HepG2 (cell line): ENCODE measurements around the gene CEP43. TPM values are rescaled to one million over a fixed set of nuclear protein-coding genes. Genes with fewer than 3 reads are reported as not detected.

Experiments used
- ARNTL ChIP-seq: sonication (generic); formaldehyde crosslinking; IDR thresholded peaks from 2 replicates; pipeline ENCODE4 v1.4.0; 2020; ENCODE audit warnings: mild to moderate bottlenecking, missing genetic modification reagents
- ESRRA ChIP-seq: sonication (generic); formaldehyde crosslinking; IDR thresholded peaks from 2 replicates; pipeline ENCODE4 v1.5.1; 2020; ENCODE audit warnings: mild to moderate bottlenecking, low read depth, missing genetic modification reagents
- GPN1 ChIP-seq: sonication (generic); formaldehyde crosslinking; IDR thresholded peaks from 2 replicates; pipeline ENCODE4 v1.5.1; 2020; ENCODE audit warnings: missing genetic modification reagents, borderline replicate concordance
- HDAC2 ChIP-seq: sonication (generic); formaldehyde crosslinking; IDR thresholded peaks from 2 replicates; pipeline ENCODE4 v1.4.0; 2020; ENCODE audit warnings: missing genetic modification reagents
- JUN ChIP-seq: sonication (generic); formaldehyde crosslinking; IDR thresholded peaks from 2 replicates; pipeline ENCODE4 v1.4.0; 2020; ENCODE audit warnings: mild to moderate bottlenecking, missing genetic modification reagents
- NONO ChIP-seq, 2 experiments: fragments of 450-650 bp in 1 of 2; sonication (generic) in 1 of 2; formaldehyde crosslinking in 1 of 2; IDR thresholded peaks in 1 of 2; conservative IDR thresholded peaks in 1 of 2; 2 replicates each; pipeline versions ENCODE4 v1.6.1 to v1.8.0; 2017 to 2022; ENCODE audit warnings: mild to moderate bottlenecking in 1 of 2, missing genetic modification reagents in 1 of 2, moderate library complexity in 1 of 2
- PTBP1 ChIP-seq: fragments of 200-400 bp; formaldehyde crosslinking; IDR thresholded peaks from 2 replicates; pipeline ENCODE4 v1.6.1; 2018; ENCODE audit warnings: low read length, low read depth; ENCODE audit not compliant: poor library complexity, severe bottlenecking
- RAD21 ChIP-seq: fragments of 450-650 bp; formaldehyde crosslinking; IDR thresholded peaks from 2 replicates; pipeline ENCODE4 v1.5.0; 2020; ENCODE audit warnings: mild to moderate bottlenecking
- SKI ChIP-seq: fragments of 450-650 bp; IDR thresholded peaks from one replicate; pipeline ENCODE4 v1.6.1; 2018; ENCODE audit warnings: mild to moderate bottlenecking; ENCODE audit not compliant: partially characterized antibody
- TEAD3 ChIP-seq: optimal IDR thresholded peaks from 2 replicates; pipeline ENCODE3; 2016; ENCODE audit warnings: borderline replicate concordance
- XRCC5 ChIP-seq: fragments of 200-400 bp; formaldehyde crosslinking; optimal IDR thresholded peaks from 2 replicates; pipeline ENCODE3; 2017; ENCODE audit warnings: mild to moderate bottlenecking, low read length
- ZEB1 ChIP-seq: IDR thresholded peaks from 2 replicates; pipeline ENCODE4 v1.6.1; 2012; ENCODE audit warnings: mild to moderate bottlenecking, low read depth, inconsistent platforms; ENCODE audit not compliant: insufficient replicate concordance
- ZNF235 ChIP-seq: sonication (generic); formaldehyde crosslinking; IDR thresholded peaks from 2 replicates; pipeline ENCODE4 v1.8.1; 2023; ENCODE audit warnings: mild to moderate bottlenecking, missing genetic modification reagents, borderline replicate concordance
- ZNF331 ChIP-seq: sonication (generic); formaldehyde crosslinking; IDR thresholded peaks from 2 replicates; pipeline ENCODE4 v1.4.0; 2020; ENCODE audit warnings: missing genetic modification reagents
- ZNF337 ChIP-seq: sonication (generic); formaldehyde crosslinking; IDR thresholded peaks from 2 replicates; pipeline ENCODE4 v1.5.1; 2020; ENCODE audit warnings: missing genetic modification reagents, low read depth, mild to moderate bottlenecking, borderline replicate concordance
- ZNF430 ChIP-seq: sonication (generic); formaldehyde crosslinking; IDR thresholded peaks from 2 replicates; pipeline ENCODE4 v1.9.0; 2021; ENCODE audit warnings: mild to moderate bottlenecking, missing genetic modification reagents
- ZNF550 ChIP-seq: sonication (generic); formaldehyde crosslinking; IDR thresholded peaks from 2 replicates; pipeline ENCODE4 v1.4.0; 2020; ENCODE audit warnings: mild to moderate bottlenecking, missing genetic modification reagents, borderline replicate concordance
- ZNF772 ChIP-seq: sonication (generic); formaldehyde crosslinking; IDR thresholded peaks from 2 replicates; pipeline ENCODE4 v1.5.0; 2020; ENCODE audit warnings: mild to moderate bottlenecking, missing genetic modification reagents
- ZNF878 ChIP-seq: sonication (generic); formaldehyde crosslinking; IDR thresholded peaks from 2 replicates; pipeline ENCODE4 v1.8.1; 2023; ENCODE audit warnings: mild to moderate bottlenecking, missing genetic modification reagents, moderate library complexity
- ZSCAN20 ChIP-seq: sonication (generic); formaldehyde crosslinking; IDR thresholded peaks from 2 replicates; pipeline ENCODE4 v1.4.0; 2020; ENCODE audit warnings: missing genetic modification reagents, mild to moderate bottlenecking, borderline replicate concordance
- ZSCAN29 ChIP-seq: sonication (generic); formaldehyde crosslinking; conservative IDR thresholded peaks from 2 replicates; pipeline ENCODE4 v1.4.0; 2020; ENCODE audit warnings: mild to moderate bottlenecking, missing genetic modification reagents
- polyA plus RNA-seq, 8 experiments: library from polyadenylated mRNA; depleted of rRNA in 3 of 8; stranded (reverse) in 7 of 8; unstranded in 1 of 8; fragments of >200 nt; fragmentation: Illumina TruSeq in 4 of 8; extraction: Trizol in 4 of 8; gene quantifications; 2 replicates each; pipeline versions ENCODE4 v1.2.1 to v1.2.3, GENCODE V29; 2011 to 2016; ENCODE audit warnings: low read depth in 4 of 8, missing spikeins in 1 of 8, mixed read lengths in 1 of 8; ENCODE audit not compliant: insufficient read depth in 1 of 8
- total RNA-seq, 5 experiments: library from RNA; depleted of rRNA; stranded (reverse); fragments of >200 nt; fragmentation: Illumina TruSeq; extraction: Trizol; gene quantifications; 2 replicates each; pipeline ENCODE4 v1.2.3, GENCODE V29; 2016; ENCODE audit warnings: low read depth in 1 of 5
- TF ChIP-seq, protein P1 (sequence below): sonication (generic); formaldehyde crosslinking; IDR thresholded peaks from 2 replicates; pipeline ENCODE4 v1.4.0; 2020; ENCODE audit warnings: missing genetic modification reagents
- TF ChIP-seq, protein P2 (sequence below): sonication (generic); formaldehyde crosslinking; IDR thresholded peaks from 2 replicates; pipeline ENCODE4 v1.4.0; 2020; ENCODE audit warnings: missing genetic modification reagents, low read depth, mild to moderate bottlenecking, borderline replicate concordance
- TF ChIP-seq, protein P3 (sequence below): sonication (generic); formaldehyde crosslinking; IDR thresholded peaks from 2 replicates; pipeline ENCODE4 v1.8.0; 2022; ENCODE audit warnings: mild to moderate bottlenecking, missing genetic modification reagents, moderate library complexity
- TF ChIP-seq, protein P4 (sequence below): sonication (generic); formaldehyde crosslinking; IDR thresholded peaks from 2 replicates; pipeline ENCODE4 v1.4.0; 2020; ENCODE audit warnings: missing genetic modification reagents, borderline replicate concordance

CEP43 gene
- total and polyA plus RNA-seq, 2 of the 13 experiments (the other 11 are each of a cell fraction or from before 2014, with no cell fraction given): 29.3 to 73.9 TPM

DNA sequence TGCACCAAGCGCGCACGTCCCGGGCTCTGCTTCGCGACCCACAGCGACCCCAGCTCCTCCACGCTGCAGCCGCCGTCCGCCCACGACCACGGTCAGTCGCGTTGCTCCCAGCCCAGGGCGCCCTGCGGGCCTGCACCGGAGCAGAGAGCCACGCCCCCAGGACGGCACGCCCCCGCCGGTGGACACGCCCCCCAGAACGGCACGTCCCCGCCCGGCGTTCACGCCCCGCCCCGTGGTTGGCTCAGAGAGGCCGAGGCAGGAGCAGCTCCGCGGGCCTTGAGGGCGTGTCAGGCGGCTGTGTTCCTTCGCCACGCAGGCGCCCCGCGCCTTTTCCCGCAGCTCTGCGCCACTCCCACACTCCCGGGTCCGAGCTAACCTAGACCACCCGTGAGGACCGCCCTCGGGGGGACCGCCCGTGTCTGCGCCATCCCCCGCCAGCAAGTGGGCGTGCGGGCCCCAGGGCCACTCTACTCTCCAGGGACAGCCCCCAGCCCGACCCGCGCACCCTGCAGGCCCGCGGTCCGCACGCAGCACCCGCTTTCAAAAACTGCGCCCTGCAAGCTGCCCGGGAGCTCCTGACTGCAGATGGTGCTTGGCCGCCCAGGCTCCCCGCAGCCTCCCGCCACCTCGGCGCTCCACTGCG lies 42.6 kb upstream of the CEP43 start, which contains the start of gene RNASET2 (continued):
- TF ChIP-seq JUN (peak; percentile 26; the same call in 1 of the 2 replicates), HDAC2 (0 out of 2 replicates have a peak, but pooled peaks have one; percentile 8), PTBP1 (no peak), NONO (IDR thresholded peaks at IDR 0.05) (no peak), NONO (CRISPR knock-in tag; conservative IDR thresholded peaks at IDR 0.05) (peak; percentile 95), GPN1 (CRISPR knock-in tag) (no peak), RAD21 (CRISPR knock-in tag) (peak; percentile 14; the same call in 1 of the 2 replicates), ZSCAN29 (peak; percentile 84; the same call in 1 of the 2 replicates), ZNF331 (CRISPR knock-in tag) (peak; percentile 58), ZNF430 (CRISPR knock-in tag) (peak; percentile 47), ESRRA (CRISPR knock-in tag) (peak; percentile 61; the same call in 1 of the 2 replicates), ZNF337 (CRISPR knock-in tag) (peak; percentile 20), ZNF550 (0 out of 2 replicates have a peak, but pooled peaks have one; percentile 50), ZSCAN20 (peak; percentile 49; the same call in 1 of the 2 replicates), XRCC5 (peak; percentile 15), ZEB1 (no peak), ZNF878 (CRISPR knock-in tag) (peak; percentile 97), ZNF235 (CRISPR knock-in tag) (peak; percentile 78), ZNF772 (CRISPR knock-in tag) (peak; percentile 23; the same call in 1 of the 2 replicates), ARNTL (CRISPR knock-in tag) (no peak; the same call in none of the 2 replicates), SKI (no peak), TEAD3 (CRISPR knock-in tag) (peak; percentile 52)
- TF ChIP-seq, protein P1, sequence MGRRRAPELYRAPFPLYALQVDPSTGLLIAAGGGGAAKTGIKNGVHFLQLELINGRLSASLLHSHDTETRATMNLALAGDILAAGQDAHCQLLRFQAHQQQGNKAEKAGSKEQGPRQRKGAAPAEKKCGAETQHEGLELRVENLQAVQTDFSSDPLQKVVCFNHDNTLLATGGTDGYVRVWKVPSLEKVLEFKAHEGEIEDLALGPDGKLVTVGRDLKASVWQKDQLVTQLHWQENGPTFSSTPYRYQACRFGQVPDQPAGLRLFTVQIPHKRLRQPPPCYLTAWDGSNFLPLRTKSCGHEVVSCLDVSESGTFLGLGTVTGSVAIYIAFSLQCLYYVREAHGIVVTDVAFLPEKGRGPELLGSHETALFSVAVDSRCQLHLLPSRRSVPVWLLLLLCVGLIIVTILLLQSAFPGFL (CRISPR knock-in tag): 0 out of 2 replicates have a peak, but pooled peaks have one; percentile 30
- TF ChIP-seq, protein P2, sequence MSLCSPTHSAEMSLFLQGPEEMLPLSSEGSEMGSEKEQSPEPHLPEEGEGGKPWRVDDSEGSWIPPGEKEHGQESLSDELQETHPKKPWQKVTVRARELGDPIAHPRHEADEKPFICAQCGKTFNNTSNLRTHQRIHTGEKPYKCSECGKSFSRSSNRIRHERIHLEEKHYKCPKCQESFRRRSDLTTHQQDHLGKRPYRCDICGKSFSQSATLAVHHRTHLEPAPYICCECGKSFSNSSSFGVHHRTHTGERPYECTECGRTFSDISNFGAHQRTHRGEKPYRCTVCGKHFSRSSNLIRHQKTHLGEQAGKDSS (CRISPR knock-in tag): peak; percentile 93; the same call in 1 of the 2 replicates
- TF ChIP-seq, protein P3, sequence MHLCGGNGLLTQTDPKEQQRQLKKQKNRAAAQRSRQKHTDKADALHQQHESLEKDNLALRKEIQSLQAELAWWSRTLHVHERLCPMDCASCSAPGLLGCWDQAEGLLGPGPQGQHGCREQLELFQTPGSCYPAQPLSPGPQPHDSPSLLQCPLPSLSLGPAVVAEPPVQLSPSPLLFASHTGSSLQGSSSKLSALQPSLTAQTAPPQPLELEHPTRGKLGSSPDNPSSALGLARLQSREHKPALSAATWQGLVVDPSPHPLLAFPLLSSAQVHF (CRISPR knock-in tag): peak; percentile 4; the same call in 1 of the 2 replicates
- TF ChIP-seq, protein P4, sequence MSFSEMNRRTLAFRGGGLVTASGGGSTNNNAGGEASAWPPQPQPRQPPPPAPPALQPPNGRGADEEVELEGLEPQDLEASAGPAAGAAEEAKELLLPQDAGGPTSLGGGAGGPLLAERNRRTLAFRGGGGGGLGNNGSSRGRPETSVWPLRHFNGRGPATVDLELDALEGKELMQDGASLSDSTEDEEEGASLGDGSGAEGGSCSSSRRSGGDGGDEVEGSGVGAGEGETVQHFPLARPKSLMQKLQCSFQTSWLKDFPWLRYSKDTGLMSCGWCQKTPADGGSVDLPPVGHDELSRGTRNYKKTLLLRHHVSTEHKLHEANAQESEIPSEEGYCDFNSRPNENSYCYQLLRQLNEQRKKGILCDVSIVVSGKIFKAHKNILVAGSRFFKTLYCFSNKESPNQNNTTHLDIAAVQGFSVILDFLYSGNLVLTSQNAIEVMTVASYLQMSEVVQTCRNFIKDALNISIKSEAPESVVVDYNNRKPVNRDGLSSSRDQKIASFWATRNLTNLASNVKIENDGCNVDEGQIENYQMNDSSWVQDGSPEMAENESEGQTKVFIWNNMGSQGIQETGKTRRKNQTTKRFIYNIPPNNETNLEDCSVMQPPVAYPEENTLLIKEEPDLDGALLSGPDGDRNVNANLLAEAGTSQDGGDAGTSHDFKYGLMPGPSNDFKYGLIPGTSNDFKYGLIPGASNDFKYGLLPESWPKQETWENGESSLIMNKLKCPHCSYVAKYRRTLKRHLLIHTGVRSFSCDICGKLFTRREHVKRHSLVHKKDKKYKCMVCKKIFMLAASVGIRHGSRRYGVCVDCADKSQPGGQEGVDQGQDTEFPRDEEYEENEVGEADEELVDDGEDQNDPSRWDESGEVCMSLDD: no peak
